Kidney epithelial cell (primary cell): ENCODE results near the gene SEMA4G. TPM values are rescaled to one million over a fixed set of nuclear protein-coding genes. Genes with fewer than 3 reads are reported as not detected.

Experiments
- DNase-seq: peaks from one replicate; pipeline ENCODE4 v3.0.0-alpha.2; 2010; ENCODE audit warnings: low read depth
- H3K27me3 ChIP-seq: 2 replicates; pipeline ENCODE4 v1.6.0; 2011; ENCODE audit warnings: low read length; ENCODE audit not compliant: control insufficient read depth, insufficient read depth
- H3K36me3 ChIP-seq: 2 replicates; pipeline ENCODE4 v1.5.1; 2011; ENCODE audit warnings: low read length; ENCODE audit not compliant: control insufficient read depth, insufficient read depth
- H3K4me3 ChIP-seq: 2 replicates; pipeline ENCODE4 v1.5.1; 2011; ENCODE audit warnings: low read depth, mild to moderate bottlenecking, control low read depth, low read length
- total RNA-seq: library from RNA; depleted of rRNA; stranded (reverse); fragments of >200 nt; gene quantifications from 2 replicates; pipeline ENCODE4 v1.2.3, GENCODE V29; 2015
- TF ChIP-seq, protein P1 (sequence below): IDR thresholded peaks from 2 replicates; pipeline ENCODE4 v1.5.1; 2011; ENCODE audit warnings: mild to moderate bottlenecking, moderate library complexity, low read length, control low read depth, inconsistent platforms; ENCODE audit not compliant: insufficient read depth, poor library complexity, severe bottlenecking

Gene SEMA4G
- total RNA-seq, 1 donor from 2014 or later = 7.2 TPM

DNA sequence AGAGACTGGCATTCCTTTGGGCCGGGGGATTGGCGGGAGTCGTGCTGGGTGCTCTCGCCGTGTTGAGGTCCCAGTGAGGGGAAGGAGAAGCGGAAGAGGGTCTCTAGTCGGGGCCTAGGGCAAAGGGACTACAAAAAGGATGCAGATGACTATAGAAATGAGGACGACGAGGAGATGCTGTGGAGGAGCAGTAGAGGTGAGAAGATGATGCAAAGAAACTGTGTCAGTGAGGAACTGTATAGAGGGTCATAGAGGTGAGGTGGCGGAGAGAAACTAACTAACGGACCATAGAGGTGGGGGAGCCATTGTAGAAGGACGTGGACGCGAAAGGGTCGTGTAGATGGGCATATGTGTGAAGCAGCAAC is 18.4 kb downstream of the SEMA4G start:
- DNase-seq = no peak
- TF ChIP-seq, protein P1, sequence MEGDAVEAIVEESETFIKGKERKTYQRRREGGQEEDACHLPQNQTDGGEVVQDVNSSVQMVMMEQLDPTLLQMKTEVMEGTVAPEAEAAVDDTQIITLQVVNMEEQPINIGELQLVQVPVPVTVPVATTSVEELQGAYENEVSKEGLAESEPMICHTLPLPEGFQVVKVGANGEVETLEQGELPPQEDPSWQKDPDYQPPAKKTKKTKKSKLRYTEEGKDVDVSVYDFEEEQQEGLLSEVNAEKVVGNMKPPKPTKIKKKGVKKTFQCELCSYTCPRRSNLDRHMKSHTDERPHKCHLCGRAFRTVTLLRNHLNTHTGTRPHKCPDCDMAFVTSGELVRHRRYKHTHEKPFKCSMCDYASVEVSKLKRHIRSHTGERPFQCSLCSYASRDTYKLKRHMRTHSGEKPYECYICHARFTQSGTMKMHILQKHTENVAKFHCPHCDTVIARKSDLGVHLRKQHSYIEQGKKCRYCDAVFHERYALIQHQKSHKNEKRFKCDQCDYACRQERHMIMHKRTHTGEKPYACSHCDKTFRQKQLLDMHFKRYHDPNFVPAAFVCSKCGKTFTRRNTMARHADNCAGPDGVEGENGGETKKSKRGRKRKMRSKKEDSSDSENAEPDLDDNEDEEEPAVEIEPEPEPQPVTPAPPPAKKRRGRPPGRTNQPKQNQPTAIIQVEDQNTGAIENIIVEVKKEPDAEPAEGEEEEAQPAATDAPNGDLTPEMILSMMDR = no peak
- peaks cover 2% of the 10 kb centered on the region for H3K36me3 ChIP-seq
- peak overlapping the region; percentile 96 for H3K4me3 ChIP-seq
- no peaks in the 10 kb centered on the region for H3K27me3 ChIP-seq

DNA sequence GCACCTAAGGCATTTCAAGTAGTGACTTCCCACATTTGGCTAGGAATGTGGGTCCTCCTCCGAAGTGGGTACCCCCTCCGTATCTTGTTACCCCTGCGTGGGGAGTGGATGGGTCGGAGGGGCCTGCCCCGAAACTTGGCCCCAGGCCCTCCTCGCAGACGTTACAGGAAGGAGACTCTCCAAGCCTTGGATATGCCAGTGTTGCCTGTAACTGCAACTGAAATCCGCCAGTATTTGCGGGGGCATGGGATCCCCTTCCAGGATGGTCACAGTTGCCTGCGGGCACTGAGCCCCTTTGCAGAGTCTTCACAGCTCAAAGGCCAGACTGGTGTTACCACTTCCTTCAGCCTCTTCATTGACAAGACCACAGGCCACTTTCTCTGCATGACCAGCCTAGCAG is 18.9 kb downstream of the SEMA4G start:
- H3K36me3 ChIP-seq = peaks cover 2% of the 10 kb centered on the region
- no peak for DNase-seq
- TF ChIP-seq, protein P1 = no peak
- no peaks in the 10 kb centered on the region for H3K27me3 ChIP-seq
- H3K4me3 ChIP-seq = peak overlapping the region; percentile 96

DNA sequence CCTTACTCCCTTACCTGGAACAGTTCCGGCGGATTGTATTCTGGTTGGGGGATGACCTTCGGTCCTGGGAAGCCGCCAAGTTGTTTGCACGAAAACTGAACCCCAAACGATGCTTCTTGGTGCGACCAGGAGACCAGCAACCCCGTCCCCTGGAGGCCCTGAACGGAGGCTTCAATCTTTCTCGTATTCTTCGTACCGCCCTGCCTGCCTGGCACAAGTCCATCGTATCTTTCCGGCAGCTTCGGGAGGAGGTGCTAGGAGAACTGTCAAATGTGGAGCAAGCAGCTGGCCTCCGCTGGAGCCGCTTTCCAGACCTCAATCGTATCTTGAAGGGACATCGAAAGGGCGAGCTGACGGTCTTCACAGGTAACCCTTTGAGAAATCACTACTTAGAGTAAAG is 19.8 kb downstream of the SEMA4G start:
- Histone ChIP-seq H3K4me3 (no peak overlapping the region), H3K36me3 (peaks cover 2% of the 10 kb centered on the region), H3K27me3 (no peaks in the 10 kb centered on the region)
- TF ChIP-seq, protein P1 = no peak
- DNase-seq = no peak

DNA sequence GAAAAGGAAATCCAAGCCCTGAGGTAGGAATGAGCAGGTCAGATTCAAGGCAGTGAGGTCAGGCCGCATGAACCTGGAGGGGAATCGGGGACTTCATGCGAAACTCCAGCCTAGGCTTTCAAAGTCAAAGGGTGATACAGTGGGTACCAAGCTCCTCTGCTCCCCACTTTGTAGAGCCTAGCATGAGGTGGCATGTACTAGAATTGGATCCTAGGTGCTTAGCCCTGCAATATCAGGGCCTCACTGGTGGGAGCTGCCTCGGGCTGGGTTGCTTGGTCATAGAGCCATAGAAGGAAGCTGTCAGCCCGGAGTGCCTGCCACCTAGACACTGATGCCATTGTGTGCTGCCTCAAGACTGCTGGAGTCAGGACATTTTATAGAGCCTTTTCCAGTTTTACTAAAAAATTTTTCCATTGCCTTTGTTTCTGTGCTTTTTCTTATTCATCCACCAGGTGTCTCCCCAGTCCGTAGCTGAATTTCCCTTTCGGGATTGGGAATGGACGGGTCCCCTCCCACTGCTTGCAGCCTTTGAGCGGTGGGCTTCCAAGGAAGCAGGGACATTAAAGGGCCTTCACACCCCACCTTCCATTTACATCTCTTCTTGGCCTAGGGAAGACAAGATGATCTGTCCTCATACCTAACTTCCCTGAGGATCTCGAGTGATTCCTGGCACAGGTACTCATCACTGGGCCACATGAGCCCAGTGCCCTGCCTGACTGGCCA is 24.8 kb downstream of the SEMA4G start:
- peaks cover 2% of the 10 kb centered on the region for H3K36me3 ChIP-seq
- TF ChIP-seq, protein P1 = peak; percentile 64

DNA sequence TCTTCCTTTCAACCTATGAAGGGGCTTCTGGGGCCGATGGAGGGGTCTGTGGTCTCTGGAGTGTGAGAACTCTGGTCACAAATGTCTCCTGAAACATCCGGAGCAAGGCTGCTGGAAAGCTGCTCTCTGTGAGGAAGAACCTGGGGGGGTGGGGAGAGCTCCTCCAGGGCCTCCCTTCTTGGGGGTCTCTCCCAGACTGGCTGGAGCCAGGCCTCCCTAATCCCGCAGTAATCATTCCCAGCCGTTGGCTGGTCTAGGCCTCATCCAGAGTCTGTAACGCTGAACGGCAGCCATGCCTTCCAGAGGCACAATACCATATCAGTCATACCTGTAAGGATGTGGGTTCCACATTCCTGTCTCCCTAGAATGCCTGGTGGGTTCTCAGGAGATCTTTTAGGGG is 25.9 kb downstream of the SEMA4G start:
- Histone ChIP-seq H3K36me3 (no peaks in the 10 kb centered on the region), H3K4me3 (no peak overlapping the region), H3K27me3 (no peaks in the 10 kb centered on the region)
- no peak for DNase-seq
- TF ChIP-seq, protein P1 = no peak

More for the DNA sequence above, 24.8 kb downstream of the SEMA4G start:
- no peak overlapping the region for H3K4me3 ChIP-seq
- no peak for DNase-seq
- H3K27me3 ChIP-seq = no peaks in the 10 kb centered on the region
